ENCODE data around the gene ANKMY1. TPM values are rescaled to one million over a fixed set of nuclear protein-coding genes. Genes with fewer than 3 reads are reported as not detected.

Gene ANKMY1
- total and polyA plus RNA-seq, 2 of the 8 experiments (the other 6 are each of a cell fraction or from before 2014, with no cell fraction given), result 4.5 to 4.8 TPM

DNA sequence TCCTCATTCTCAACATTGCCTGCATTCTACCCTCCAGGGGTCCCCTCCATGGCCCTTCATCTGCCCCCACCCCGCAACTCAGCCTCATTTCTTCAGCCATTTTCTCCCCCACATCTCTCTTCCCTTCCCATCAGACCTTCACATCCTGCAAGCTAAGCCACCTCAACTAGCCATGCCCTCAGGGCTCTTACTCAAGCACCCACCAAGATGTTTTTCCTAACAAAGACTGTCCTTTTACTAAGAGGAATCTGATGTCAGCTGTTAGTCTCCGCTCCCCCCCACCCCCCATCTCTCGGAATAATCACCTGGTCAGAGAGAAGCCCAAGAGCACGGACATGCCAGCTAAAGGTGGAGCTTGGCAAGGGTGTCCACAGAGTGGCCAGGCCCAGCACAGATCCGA lies 24.0 kb upstream of the ANKMY1 start (continued):
- TF ChIP-seq TAF7 (optimal IDR thresholded peaks at IDR 0.05; ENCODE audit: borderline replicate concordance, low read depth, low read length), result no peak
